ENCODE results near the gene KRT82. TPM values are rescaled to one million over a fixed set of nuclear protein-coding genes. Genes with fewer than 3 reads are reported as not detected.
"Not testable (repeated sequence)": the region's sequence is repeated elsewhere in the genome, so short reads cannot be mapped to it uniquely, and the experiment has no call there.

The KRT82 gene
- total and polyA plus RNA-seq, 5 donors from 2014 or later = not detected

- H3K27ac Mint-ChIP-seq = no peak overlapping the region
- peaks cover 0 to 4% (median 0%) of the 10 kb centered on the region in 7 donors for H3K9me3 Mint-ChIP-seq
- no peak overlapping the region for H3K4me3 Mint-ChIP-seq
- H3K4me3 ChIP-seq (ENCODE audit: low read depth, low read length) = no peak overlapping the region
- H3K36me3 ChIP-seq (ENCODE audit: control insufficient read depth, insufficient read depth, low read length) = no peaks in the 10 kb centered on the region
- no peak for ATAC-seq (ENCODE audit: low read depth in 2 of 2)
- H3K27me3 ChIP-seq (ENCODE audit: control insufficient read depth, insufficient read depth, low read length) = no peaks in the 10 kb centered on the region
- H3K36me3 Mint-ChIP-seq = no peaks in the 10 kb centered on the region
- H3K27me3 Mint-ChIP-seq = no peaks in the 10 kb centered on the region
- no peak for DNase-seq
- H3K4me1 Mint-ChIP-seq = peaks cover 3 to 15% (median 12%) of the 10 kb centered on the region in 4 donors
- H3K4me1 ChIP-seq (ENCODE audit: control insufficient read depth, insufficient read depth, low read length, poor library complexity, severe bottlenecking) = peaks cover 22% of the 10 kb centered on the region
- no peaks in the 10 kb centered on the region for H3K9me3 ChIP-seq (ENCODE audit: control insufficient read depth in 2 of 2, low read length in 2 of 2)
- no peak overlapping the region for H3K27ac ChIP-seq (ENCODE audit: insufficient read depth, low read length, poor library complexity, severe bottlenecking)
These were observed 59.1 kb downstream of the KRT82 start for GRCh38 chr12:52347016-52347415.

GRCh38 chr12:52346593-52346992 lies 59.5 kb downstream of the KRT82 start:
- no peaks in the 10 kb centered on the region for H3K9me3 ChIP-seq (ENCODE audit: control insufficient read depth in 2 of 2, low read length in 2 of 2)
- Mint-ChIP-seq H3K27me3 (no peaks in the 10 kb centered on the region), H3K4me1 (peaks cover under 1 to 12% (median 8%) of the 10 kb centered on the region in 4 donors), H3K36me3 (no peaks in the 10 kb centered on the region), H3K27ac (peak overlapping the region in 1 of 3 donors; percentile 48), H3K9me3 (peaks cover 0 to 4% (median 0%) of the 10 kb centered on the region in 7 donors), H3K4me3 (no peak overlapping the region)
- peaks cover 18% of the 10 kb centered on the region for H3K4me1 ChIP-seq (ENCODE audit: control insufficient read depth, insufficient read depth, low read length, poor library complexity, severe bottlenecking)
- H3K27ac ChIP-seq (ENCODE audit: insufficient read depth, low read length, poor library complexity, severe bottlenecking) = no peak overlapping the region
- no peaks in the 10 kb centered on the region for H3K36me3 ChIP-seq (ENCODE audit: control insufficient read depth, insufficient read depth, low read length)
- ATAC-seq (ENCODE audit: low read depth in 2 of 2) (no peak), DNase-seq (no peak)
- no peak overlapping the region for H3K4me3 ChIP-seq (ENCODE audit: low read depth, low read length)
- no peaks in the 10 kb centered on the region for H3K27me3 ChIP-seq (ENCODE audit: control insufficient read depth, insufficient read depth, low read length)

- H3K4me1 ChIP-seq (ENCODE audit: control insufficient read depth, insufficient read depth, low read length, poor library complexity, severe bottlenecking); H3K4me3 ChIP-seq (ENCODE audit: low read depth, low read length); H3K27me3 Mint-ChIP-seq; ATAC-seq (ENCODE audit: low read depth in 2 of 2); H3K27ac Mint-ChIP-seq; DNase-seq; H3K27ac ChIP-seq (ENCODE audit: insufficient read depth, low read length, poor library complexity, severe bottlenecking); H3K27me3 ChIP-seq (ENCODE audit: control insufficient read depth, insufficient read depth, low read length); H3K9me3 ChIP-seq (ENCODE audit: control insufficient read depth in 2 of 2, low read length in 2 of 2); H3K4me1 Mint-ChIP-seq; H3K4me3 Mint-ChIP-seq; H3K36me3 ChIP-seq (ENCODE audit: control insufficient read depth, insufficient read depth, low read length); H3K36me3 Mint-ChIP-seq; H3K9me3 Mint-ChIP-seq: not testable (repeated sequence)
These were observed 61.1 kb downstream of the KRT82 start for GRCh38 chr12:52345041-52345440.

GRCh38 chr12:52344111-52344510 lies 62.0 kb downstream of the KRT82 start:
- H3K36me3 Mint-ChIP-seq = no peaks in the 10 kb centered on the region
- no peak overlapping the region for H3K27ac Mint-ChIP-seq
- H3K9me3 Mint-ChIP-seq = peaks cover 0 to 4% (median 0%) of the 10 kb centered on the region in 7 donors
- Histone ChIP-seq H3K4me3 (ENCODE audit: low read depth, low read length) (no peak overlapping the region), H3K27ac (ENCODE audit: insufficient read depth, low read length, poor library complexity, severe bottlenecking) (no peak overlapping the region), H3K4me1 (ENCODE audit: control insufficient read depth, insufficient read depth, low read length, poor library complexity, severe bottlenecking) (no peaks in the 10 kb centered on the region), H3K9me3 (ENCODE audit: control insufficient read depth in 2 of 2, low read length in 2 of 2) (no peaks in the 10 kb centered on the region), H3K36me3 (ENCODE audit: control insufficient read depth, insufficient read depth, low read length) (no peaks in the 10 kb centered on the region), H3K27me3 (ENCODE audit: control insufficient read depth, insufficient read depth, low read length) (no peaks in the 10 kb centered on the region)
- H3K4me1 Mint-ChIP-seq = peaks cover 0 to 3% (median 2%) of the 10 kb centered on the region in 4 donors
- H3K27me3 Mint-ChIP-seq = no peaks in the 10 kb centered on the region
- ATAC-seq (ENCODE audit: low read depth in 2 of 2) (no peak), DNase-seq (no peak)
- no peak overlapping the region for H3K4me3 Mint-ChIP-seq

Other genes with a start within 250 kb of the KRT82 start
- not detected for gene KRT80, start 214.3 kb downstream of the KRT82 start, total RNA-seq
- not detected for gene KRT80, start 214.3 kb downstream of the KRT82 start, polyA plus RNA-seq
- not detected for gene KRT7, start 173.1 kb downstream of the KRT82 start, total RNA-seq
- gene KRT7, start 173.1 kb downstream of the KRT82 start, polyA plus RNA-seq = 1 to 10 TPM in 1 of 4 donors, under 1 TPM in 1, not detected in 2; 0.56 to 1.4 TPM
- gene KRT86, start 131.7 kb downstream of the KRT82 start, total RNA-seq = not detected
- under 1 TPM in 1 of 4 donors, not detected in 3; 0.10 TPM for gene KRT86, start 131.7 kb downstream of the KRT82 start, polyA plus RNA-seq
- not detected for gene KRT81, start 114.8 kb downstream of the KRT82 start, total RNA-seq
- gene KRT81, start 114.8 kb downstream of the KRT82 start, polyA plus RNA-seq = not detected
- not detected for gene KRT83, start 84.9 kb downstream of the KRT82 start, total RNA-seq
- gene KRT83, start 84.9 kb downstream of the KRT82 start, polyA plus RNA-seq = not detected
- not detected for gene KRT85, start 38.9 kb downstream of the KRT82 start, total RNA-seq
- not detected for gene KRT85, start 38.9 kb downstream of the KRT82 start, polyA plus RNA-seq
- not detected for gene KRT84, start 20.7 kb downstream of the KRT82 start, total RNA-seq
- not detected for gene KRT84, start 20.7 kb downstream of the KRT82 start, polyA plus RNA-seq
- gene KRT75, start 28.0 kb upstream of the KRT82 start, total RNA-seq = not detected
- gene KRT75, start 28.0 kb upstream of the KRT82 start, polyA plus RNA-seq = not detected
- gene KRT6B, start 45.8 kb upstream of the KRT82 start, total RNA-seq = not detected
- gene KRT6B, start 45.8 kb upstream of the KRT82 start, polyA plus RNA-seq = not detected
- not detected for gene KRT6C, start 67.5 kb upstream of the KRT82 start, total RNA-seq
- not detected for gene KRT6C, start 67.5 kb upstream of the KRT82 start, polyA plus RNA-seq
- gene KRT6A, start 86.9 kb upstream of the KRT82 start, total RNA-seq = not detected
- gene KRT6A, start 86.9 kb upstream of the KRT82 start, polyA plus RNA-seq = not detected
- not detected for gene KRT5, start 114.1 kb upstream of the KRT82 start, total RNA-seq
- not detected for gene KRT5, start 114.1 kb upstream of the KRT82 start, polyA plus RNA-seq
- gene KRT71, start 146.8 kb upstream of the KRT82 start, total RNA-seq = not detected
- gene KRT71, start 146.8 kb upstream of the KRT82 start, polyA plus RNA-seq = not detected
- gene KRT74, start 167.5 kb upstream of the KRT82 start, total RNA-seq = not detected
- gene KRT74, start 167.5 kb upstream of the KRT82 start, polyA plus RNA-seq = not detected
- 1.3 TPM for gene KRT72, start 195.1 kb upstream of the KRT82 start, total RNA-seq
- under 1 TPM in 1 of 4 donors, not detected in 3; 0.13 TPM for gene KRT72, start 195.1 kb upstream of the KRT82 start, polyA plus RNA-seq
- 1.0 TPM for gene KRT73, start 212.2 kb upstream of the KRT82 start, total RNA-seq
- gene KRT73, start 212.2 kb upstream of the KRT82 start, polyA plus RNA-seq = 1 to 10 TPM in 2 of 4 donors, not detected in 2; 1.1 to 1.4 TPM
- 0.42 TPM for gene KRT2, start 245.9 kb upstream of the KRT82 start, total RNA-seq
- under 1 TPM in 3 of 4 donors, not detected in 1; 0.23 to 0.80 (median 0.25) TPM for gene KRT2, start 245.9 kb upstream of the KRT82 start, polyA plus RNA-seq